ENCODE measurements around the gene TPK1.

- TF ChIP-seq EZH2 (IDR thresholded peaks at IDR 0.05) = no peak
- no peak; the same call in 1 of the 2 replicates for TF ChIP-seq POLR2AphosphoS5 (IDR thresholded peaks at IDR 0.05; ENCODE audit: borderline replicate concordance, low read depth, low read length)
Observed at GRCh38 chr7:144723301-144723700, 112.6 kb downstream of the TPK1 start.
